Fibroblast of pulmonary artery (primary cell): ENCODE results near the gene CAMTA2.
"Not testable (repeated sequence)": the region's sequence is repeated elsewhere in the genome, so short reads cannot be mapped to it uniquely, and the experiment has no call there.

Experiments used
- DNase-seq: peaks from one replicate; pipeline ENCODE4 v3.0.0-alpha.2; 2010; ENCODE audit warnings: low read depth
- H3K4me3 ChIP-seq: replicated peaks from 2 replicates; pipeline ENCODE4 v1.5.1; 2011; ENCODE audit warnings: low read depth, mild to moderate bottlenecking, control low read depth, low read length, moderate library complexity
- TF ChIP-seq, protein P1 (sequence below): IDR thresholded peaks from 2 replicates; pipeline ENCODE4 v1.5.1; 2011; ENCODE audit warnings: mild to moderate bottlenecking, control low read depth, low read length, inconsistent platforms; ENCODE audit errors: missing control alignments

Gene CAMTA2

DNA sequence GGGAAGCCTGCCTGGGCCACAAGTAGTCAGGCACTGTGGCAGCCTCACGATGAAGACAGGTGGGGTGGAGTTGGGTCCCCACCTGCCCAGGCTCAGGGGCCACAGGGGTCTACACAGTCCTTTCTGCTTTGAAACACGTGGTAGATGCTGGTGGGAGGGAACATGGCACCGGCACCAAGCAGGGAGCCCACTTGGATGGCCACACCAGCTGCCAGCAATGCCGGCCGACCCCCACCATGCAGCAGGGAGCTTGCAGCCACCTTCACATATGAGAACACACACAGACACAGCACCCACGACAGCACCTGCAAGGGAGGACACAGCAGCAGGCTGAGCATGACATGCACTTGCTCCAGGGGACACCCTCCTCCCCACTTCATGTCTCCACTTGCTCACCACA lies 45.4 kb upstream of the CAMTA2 start:
- TF ChIP-seq, protein P1, sequence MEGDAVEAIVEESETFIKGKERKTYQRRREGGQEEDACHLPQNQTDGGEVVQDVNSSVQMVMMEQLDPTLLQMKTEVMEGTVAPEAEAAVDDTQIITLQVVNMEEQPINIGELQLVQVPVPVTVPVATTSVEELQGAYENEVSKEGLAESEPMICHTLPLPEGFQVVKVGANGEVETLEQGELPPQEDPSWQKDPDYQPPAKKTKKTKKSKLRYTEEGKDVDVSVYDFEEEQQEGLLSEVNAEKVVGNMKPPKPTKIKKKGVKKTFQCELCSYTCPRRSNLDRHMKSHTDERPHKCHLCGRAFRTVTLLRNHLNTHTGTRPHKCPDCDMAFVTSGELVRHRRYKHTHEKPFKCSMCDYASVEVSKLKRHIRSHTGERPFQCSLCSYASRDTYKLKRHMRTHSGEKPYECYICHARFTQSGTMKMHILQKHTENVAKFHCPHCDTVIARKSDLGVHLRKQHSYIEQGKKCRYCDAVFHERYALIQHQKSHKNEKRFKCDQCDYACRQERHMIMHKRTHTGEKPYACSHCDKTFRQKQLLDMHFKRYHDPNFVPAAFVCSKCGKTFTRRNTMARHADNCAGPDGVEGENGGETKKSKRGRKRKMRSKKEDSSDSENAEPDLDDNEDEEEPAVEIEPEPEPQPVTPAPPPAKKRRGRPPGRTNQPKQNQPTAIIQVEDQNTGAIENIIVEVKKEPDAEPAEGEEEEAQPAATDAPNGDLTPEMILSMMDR, result no peak
- no peak for DNase-seq
- H3K4me3 ChIP-seq, result no peak overlapping the region

DNA sequence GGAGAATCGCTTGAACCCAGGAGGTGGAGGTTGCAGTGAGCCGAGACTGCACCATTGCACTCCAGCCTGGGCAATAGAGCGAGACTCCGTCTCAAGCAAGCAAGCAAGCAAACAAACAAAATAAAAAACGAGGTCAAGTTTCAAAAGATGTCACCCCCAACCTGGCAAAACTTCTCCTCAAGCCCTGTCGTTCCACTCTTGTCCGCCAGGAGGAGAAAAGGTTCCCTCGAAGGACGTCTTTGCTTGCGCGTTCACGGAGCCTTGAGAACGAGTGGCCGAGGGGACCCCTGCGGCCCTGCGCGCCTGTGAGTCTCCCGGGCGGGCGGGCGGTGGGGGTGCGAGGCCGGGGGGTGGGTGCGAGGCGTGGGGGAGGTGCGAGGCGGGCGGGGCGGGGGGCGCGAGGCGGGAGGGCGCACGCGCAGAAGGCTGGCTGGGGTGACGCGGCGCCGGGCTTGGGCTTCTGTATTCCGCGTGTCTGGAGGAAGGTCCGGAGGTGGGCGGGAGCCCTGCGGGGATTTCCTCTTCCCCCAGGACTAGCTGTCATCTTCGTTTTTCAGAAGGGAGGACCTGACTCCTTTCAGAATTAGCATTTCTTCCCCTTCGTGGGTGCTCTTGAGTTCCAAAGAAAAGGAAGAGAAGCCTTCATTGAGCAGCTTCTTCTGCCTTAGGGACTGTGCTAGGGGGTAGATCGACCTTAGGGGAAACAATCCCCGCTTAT lies 44.0 kb upstream of the CAMTA2 start:
- TF ChIP-seq, protein P1, result peak; percentile 78
- peak overlapping the region; percentile 40 for H3K4me3 ChIP-seq
- DNase-seq, result peak; percentile 81

DNA sequence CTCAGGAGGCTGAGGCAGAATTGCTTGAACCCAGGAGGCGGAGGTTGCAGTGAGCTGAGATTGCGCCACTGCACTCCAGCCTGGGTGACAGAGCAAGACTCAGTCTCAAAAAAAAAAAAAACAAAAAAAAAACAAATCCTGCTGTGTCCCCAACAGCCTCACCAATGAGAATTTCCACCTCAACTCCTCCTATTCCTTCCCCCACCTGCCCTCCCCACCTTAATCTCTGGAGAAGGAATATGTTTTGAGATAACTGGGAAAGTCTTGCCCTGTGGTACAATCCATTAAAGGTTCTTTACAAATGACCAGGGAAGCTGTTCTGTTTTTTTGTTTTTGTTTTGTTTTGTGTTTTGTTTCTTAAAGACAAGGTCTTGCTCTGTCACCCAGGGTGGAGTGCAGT lies 42.7 kb upstream of the CAMTA2 start:
- not testable (repeated sequence) for DNase-seq, H3K4me3 ChIP-seq

DNA sequence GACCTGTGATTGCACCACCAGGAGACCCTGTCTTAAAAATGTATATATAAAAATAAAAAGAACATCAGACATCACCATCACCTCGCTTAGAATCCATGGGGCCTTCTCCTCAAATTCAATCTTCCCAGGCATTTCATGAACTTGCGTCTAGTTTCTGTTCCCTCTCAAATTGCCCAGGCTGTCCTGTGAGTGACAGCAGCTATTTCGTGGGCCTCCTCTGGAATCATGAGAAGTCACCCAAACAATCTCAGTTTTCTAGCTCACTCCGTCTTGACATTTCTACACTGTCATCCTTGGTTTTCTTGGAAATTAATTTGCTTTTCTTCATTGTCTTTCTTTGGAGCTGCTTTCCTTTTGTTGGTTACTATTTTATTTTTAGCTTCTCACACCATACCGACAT lies 40.4 kb upstream of the CAMTA2 start:
- DNase-seq, result no peak

DNA sequence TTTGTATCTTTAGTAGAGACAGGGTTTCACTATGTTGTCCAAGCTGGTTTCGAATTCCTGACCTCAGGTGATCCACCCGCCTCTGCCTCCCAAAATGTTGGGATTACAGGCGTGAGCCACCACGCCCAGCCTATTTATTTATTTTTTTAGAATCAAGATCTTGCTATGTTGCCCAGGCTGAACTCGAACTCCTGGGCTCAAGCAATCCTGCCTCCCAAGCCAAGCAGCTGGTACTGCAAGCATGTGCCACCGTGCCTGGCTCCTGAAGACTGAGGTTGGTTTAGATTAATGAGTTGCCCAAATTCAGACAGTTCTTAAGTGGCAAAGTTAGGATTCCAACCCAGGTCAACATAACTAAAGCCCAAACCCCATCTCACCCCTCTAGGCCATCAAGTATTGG lies 39.8 kb upstream of the CAMTA2 start:
- TF ChIP-seq, protein P1, result no peak
- no peak overlapping the region for H3K4me3 ChIP-seq
- DNase-seq, result no peak

More for the DNA sequence above, 40.4 kb upstream of the CAMTA2 start:
- TF ChIP-seq, protein P1, result no peak
- no peak overlapping the region for H3K4me3 ChIP-seq

DNA sequence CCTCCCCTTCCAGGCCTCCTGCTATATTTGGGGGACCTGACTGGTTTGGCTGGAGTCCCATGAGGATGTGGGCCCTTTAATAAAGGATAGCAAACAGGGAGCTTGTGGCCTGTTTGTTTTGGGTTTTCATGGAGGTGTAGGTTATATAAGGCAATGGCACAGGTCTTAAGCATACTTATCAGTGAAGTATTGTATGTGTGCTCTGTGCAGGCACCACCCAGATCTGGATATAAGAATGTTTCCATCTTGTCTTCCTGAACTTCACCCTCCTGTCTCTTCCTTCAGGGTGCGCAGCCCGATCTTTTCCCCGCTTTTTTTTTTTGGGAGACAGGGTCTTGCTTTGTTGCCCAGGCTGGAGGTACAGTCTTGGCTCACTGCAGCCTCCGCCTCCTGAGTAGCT lies 37.1 kb upstream of the CAMTA2 start:
- H3K4me3 ChIP-seq, result no peak overlapping the region
- TF ChIP-seq, protein P1, result no peak
- no peak for DNase-seq

DNA sequence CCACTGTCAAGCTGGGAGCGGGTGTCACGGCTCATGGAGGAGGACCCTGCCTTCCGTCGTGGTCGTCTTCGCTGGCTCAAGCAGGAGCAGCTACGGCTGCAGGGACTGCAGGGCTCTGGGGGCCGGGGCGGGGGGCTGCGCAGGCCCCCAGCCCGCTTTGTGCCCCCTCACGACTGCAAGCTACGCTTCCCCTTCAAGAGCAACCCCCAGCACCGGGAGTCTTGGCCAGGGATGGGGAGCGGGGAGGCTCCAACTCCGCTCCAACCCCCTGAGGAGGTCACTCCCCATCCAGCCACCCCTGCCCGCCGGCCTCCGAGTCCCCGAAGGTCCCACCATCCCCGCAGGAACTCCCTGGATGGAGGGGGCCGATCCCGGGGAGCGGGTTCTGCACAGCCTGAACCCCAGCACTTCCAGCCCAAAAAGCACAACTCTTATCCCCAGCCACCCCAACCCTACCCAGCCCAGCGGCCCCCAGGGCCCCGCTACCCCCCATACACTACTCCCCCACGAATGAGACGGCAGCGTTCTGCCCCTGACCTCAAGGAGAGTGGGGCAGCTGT lies 36.2 kb upstream of the CAMTA2 start:
- H3K4me3 ChIP-seq, result no peak overlapping the region
- TF ChIP-seq, protein P1, result no peak
- no peak for DNase-seq
